ENCODE data around the gene PIAS4.
A peak's percentile ranks its signal among the peaks of the same experiment; 100 is the strongest.

GRCh38 chr19:3977242-3978143, 30.0 kb upstream of the PIAS4 start:
- TF ChIP-seq EZH2 (IDR thresholded peaks at IDR 0.05; ENCODE audit: borderline replicate concordance, low read depth, low read length, severe bottlenecking) (no peak), POLR2A (IDR thresholded peaks at IDR 0.05; ENCODE audit: low read depth, low read length) (peak; percentile 30), CTCF (IDR thresholded peaks at IDR 0.05; ENCODE audit: extremely low read depth in 1 of 2, insufficient read depth in 1 of 2, low read depth in 1 of 2, low read length in 2 of 2) (peak in 1 of 2 donors; percentile 16), POLR2AphosphoS5 (IDR thresholded peaks at IDR 0.05; ENCODE audit: insufficient read depth, low read depth, low read length) (no peak), FOS (IDR thresholded peaks at IDR 0.05; ENCODE audit: borderline replicate concordance, insufficient read depth, low read length) (no peak), MAX (IDR thresholded peaks at IDR 0.05; ENCODE audit: insufficient read depth, insufficient read length) (no peak), MYC (IDR thresholded peaks at IDR 0.05; ENCODE audit: low read depth, low read length) (no peak), JUN (IDR thresholded peaks at IDR 0.05; ENCODE audit: borderline replicate concordance, insufficient read depth, insufficient read length, low read depth) (no peak)
